Fibroblast of peridontal ligament (primary cell): ENCODE results near the gene ANXA5.
"Not testable (repeated sequence)": the region's sequence is repeated elsewhere in the genome, so short reads cannot be mapped to it uniquely, and the experiment has no call there.

Experiments
- DNase-seq: peaks from one replicate; pipeline ENCODE4 v3.0.0-alpha.2; 2010; ENCODE audit errors: extremely low read depth

The ANXA5 gene

DNA sequence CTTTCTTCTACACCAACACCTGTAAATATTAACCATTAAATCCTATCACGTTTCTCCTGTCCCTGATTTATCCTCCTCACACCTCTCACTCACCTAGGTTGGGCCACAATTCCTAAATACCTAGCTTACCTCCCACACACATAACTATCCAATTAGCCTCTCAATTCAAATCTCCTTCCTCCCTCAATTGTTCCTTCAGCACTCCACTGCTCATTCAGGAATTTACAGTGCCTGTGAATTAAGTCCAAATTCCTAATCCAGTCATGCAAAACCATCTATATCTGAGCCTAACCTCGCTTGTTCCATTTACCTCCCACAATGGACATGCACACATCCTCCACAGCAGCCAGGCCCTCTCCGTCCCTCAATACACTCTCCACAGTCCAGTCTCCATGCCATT, 17.5 kb downstream of the ANXA5 start:
- DNase-seq: no peak

- no peak for DNase-seq
These were observed 19.3 kb downstream of the ANXA5 start for GRCh38 chr4:121677524-121677923.

DNA sequence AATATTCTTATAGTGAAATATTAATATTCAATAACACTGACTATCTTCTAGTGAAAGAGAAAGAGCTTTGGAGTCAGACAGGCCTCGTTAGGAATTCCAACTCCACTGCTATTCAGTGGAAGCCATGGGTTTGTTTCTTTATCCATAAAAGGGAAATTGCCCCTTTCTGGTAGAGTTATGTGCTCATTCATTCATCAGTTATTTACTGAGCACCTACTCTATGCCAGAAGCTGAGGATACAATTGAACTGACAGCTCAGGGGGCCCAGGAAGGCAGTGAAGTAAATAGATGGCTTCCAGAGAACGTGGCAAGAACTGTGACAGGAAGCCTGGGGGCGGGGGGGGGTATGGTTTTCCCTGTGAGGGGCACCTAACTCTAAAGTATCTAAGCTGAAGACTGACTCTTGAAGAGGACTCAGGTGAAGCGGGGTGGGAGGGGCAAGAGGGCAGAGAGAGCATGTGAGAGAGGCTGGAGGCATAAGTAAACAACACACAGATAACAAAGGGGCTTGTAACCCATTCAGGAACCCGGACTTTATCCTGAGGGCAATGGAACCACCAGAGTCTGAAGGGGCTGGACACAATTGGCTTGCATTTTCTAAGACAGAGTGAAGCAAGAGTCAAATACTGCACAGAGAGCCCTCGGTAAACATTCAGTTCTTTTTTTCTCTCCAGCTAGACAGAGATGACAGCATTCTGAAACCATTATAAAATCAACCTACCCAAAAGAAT, 20.3 kb downstream of the ANXA5 start:
- no peak for DNase-seq

DNA sequence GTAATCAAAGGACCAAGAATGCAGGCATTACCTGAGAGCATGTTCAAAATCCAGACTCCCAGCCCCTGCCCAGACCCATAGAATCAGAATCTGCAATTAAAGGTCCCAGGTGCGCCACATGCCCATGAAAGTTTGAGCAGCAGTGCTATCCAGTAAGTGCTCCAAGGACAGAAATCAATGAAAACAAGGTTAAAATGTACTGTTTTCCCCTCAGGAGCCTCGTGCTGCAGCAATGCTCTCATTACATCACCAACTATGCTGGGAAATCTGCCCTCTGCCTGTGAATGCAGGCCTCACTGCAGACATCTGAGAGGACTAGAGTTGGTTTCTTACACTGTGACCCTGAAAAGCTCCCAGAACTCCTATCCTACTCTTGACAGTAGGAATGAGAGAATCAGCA, 21.1 kb downstream of the ANXA5 start:
- DNase-seq: peak; percentile 67

- DNase-seq: no peak
These were observed 22.1 kb downstream of the ANXA5 start for GRCh38 chr4:121674696-121675095.

- DNase-seq: no peak
These were observed 22.6 kb downstream of the ANXA5 start for GRCh38 chr4:121674191-121674590.

GRCh38 chr4:121669163-121669550, 27.6 kb downstream of the ANXA5 start:
- peak; percentile 78 for DNase-seq

- DNase-seq: peak; percentile 99
These were observed 28.2 kb downstream of the ANXA5 start for GRCh38 chr4:121668368-121669162.

DNA sequence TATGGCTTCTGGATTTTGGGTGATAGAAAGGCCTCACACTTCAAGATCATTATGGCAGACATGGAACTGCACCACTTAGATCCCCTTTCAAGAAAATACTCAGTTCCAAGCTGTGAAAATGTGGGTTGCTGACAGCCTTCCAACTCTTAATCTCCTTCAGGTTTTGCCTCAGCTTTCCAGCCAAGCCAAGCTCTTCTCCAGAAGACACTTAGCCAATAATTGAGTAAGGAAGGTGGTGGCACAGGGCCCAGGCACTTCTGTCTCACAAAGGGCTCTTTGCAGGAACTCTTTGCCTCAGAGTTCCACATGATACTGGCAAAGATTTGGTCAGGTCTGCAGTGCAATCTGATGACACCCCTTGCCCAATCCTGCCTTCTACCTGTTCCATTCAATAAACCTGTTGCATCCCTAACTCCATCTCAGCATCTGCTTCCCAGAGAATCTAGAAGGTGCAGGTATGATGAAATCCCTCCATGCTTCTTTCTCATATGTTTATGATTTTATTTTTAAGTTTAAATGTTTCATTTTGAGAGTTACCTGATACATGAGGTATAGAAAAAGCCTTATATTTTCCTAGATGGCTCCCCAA, 30.6 kb downstream of the ANXA5 start:
- peak; percentile 56 for DNase-seq

DNA sequence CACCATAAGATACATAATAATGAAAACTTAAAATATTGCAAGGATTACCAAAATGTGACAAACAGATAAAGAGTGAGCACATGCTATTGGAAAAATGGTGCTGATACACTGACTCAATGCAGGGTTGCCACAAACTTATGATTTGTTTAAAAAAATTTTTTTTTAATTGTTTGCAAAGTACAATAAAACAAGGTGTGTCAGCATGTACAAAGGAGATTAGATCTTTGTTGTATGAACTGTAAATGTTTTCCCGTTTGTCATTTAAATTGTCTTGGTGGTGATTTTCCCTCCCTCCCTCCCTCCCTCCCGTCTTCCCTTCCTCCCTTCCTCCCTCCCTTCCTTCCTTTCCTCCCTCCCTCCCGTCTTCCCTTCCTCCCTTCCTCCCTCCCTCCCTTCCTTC, 31.4 kb downstream of the ANXA5 start:
- no peak for DNase-seq

DNA sequence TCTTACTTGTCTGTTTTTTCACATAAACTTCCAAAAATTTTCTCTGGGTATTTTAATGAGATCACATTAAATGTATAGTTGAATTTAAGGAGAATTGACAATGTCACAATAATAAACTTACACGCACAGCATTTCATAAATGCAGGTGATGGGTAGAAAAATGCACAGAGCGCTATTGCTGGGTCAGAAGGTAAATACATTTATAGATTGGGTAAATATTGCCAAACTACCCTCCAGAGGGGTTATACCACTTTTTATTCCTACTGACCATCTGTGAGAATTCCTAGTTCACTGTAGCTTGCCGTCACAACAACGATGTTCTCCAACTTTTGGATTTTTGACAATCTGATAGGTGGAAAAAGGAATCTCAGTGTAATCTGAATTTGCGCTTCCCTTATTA, 34.6 kb downstream of the ANXA5 start:
- no peak for DNase-seq

GRCh38 chr4:121660175-121660933, 36.4 kb downstream of the ANXA5 start:
- DNase-seq: not testable (repeated sequence)

- DNase-seq: no peak
These were observed 38.7 kb downstream of the ANXA5 start for GRCh38 chr4:121658125-121658524.

- DNase-seq: peak; percentile 89
These were observed 40.5 kb downstream of the ANXA5 start for GRCh38 chr4:121656269-121656641.

GRCh38 chr4:121655320-121656268, 41.2 kb downstream of the ANXA5 start:
- no peak for DNase-seq

DNA sequence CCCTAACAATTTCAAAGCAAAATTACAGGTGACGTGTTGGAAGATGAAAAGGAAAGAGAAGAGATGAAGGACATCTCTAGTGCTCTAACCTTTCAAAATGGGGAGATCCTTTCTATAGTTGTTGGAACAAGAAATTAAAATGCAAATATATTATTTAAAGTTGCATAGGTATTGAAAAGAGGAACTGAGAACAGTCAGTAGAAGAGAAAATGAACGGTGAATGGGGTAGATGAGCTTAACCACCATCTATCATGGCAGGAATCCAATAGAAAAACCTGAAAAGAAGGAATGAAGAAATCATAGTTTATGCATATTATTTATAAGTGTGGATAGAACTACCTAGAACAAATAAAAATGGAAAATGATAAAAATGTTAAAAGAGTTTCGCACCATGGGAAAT, 42.0 kb downstream of the ANXA5 start:
- DNase-seq: no peak

DNA sequence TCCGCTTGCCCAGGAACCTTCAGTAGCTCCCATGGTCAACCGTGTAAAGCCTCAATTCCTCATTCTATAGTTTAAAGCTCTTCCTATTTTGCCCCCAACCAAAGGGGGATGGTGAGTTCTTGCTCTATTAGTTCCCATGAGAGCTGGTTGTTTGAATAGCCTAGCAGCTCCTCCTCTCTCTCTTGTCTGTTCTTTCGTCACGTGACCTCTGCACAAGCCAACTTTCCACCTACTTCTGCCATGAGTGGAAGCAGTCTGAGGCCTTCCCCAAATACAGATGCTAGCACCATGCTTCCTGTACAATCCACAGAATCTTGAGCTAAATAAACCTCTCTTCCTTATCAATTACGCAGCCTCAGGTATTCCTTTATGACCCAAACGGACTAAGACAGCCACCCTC, 42.8 kb downstream of the ANXA5 start:
- no peak for DNase-seq

GRCh38 chr4:121653214-121653613, 43.6 kb downstream of the ANXA5 start:
- DNase-seq: no peak

- no peak for DNase-seq
These were observed 45.2 kb downstream of the ANXA5 start for GRCh38 chr4:121651597-121651996.

- no peak for DNase-seq
These were observed 46.0 kb downstream of the ANXA5 start for GRCh38 chr4:121650741-121651140.

GRCh38 chr4:121648516-121648915, 48.3 kb downstream of the ANXA5 start:
- DNase-seq: peak; percentile 96
